ENCODE results near the gene FRMD4B.

GRCh38 chr3:69417541-69418078 is 31.7 kb upstream of the FRMD4B start:
- TF ChIP-seq POLR2AphosphoS5 (IDR thresholded peaks at IDR 0.05; ENCODE audit: borderline replicate concordance, low read depth, low read length) (no peak), EZH2 (IDR thresholded peaks at IDR 0.05) (no peak), FOXP2 (optimal IDR thresholded peaks at IDR 0.05; ENCODE audit: control extremely low read depth, extremely low read length, insufficient read depth) (no peak)

Measured in SK-N-MC (cell line).